Stimulated activated CD8-positive, alpha-beta memory T cell treated with anti-CD3 and anti-CD28 coated beads, Interleukin-7, amount 100 ng/mL, for 48 hours (primary cell): ENCODE measurements around the gene CPNE7.
"Not testable (repeated sequence)": the region's sequence is repeated elsewhere in the genome, so short reads cannot be mapped to it uniquely, and the experiment has no call there.

Source experiments
- DNase-seq, 2 donors: peaks; one replicate each; pipeline ENCODE4 v3.0.0-alpha.2; 2020; ENCODE audit warnings: low read depth in 1 of 2; ENCODE audit errors: extremely low read depth in 1 of 2

Gene CPNE7

GRCh38 chr16:89582614-89583196, 7.1 kb downstream of the CPNE7 start:
- DNase-seq, result no peak

- no peak for DNase-seq
Observed at GRCh38 chr16:89583197-89583894, 7.8 kb downstream of the CPNE7 start.

GRCh38 chr16:89583895-89584644, 8.5 kb downstream of the CPNE7 start:
- no peak for DNase-seq

- DNase-seq, result no peak
Observed at GRCh38 chr16:89584768-89585549, 9.4 kb downstream of the CPNE7 start.

GRCh38 chr16:89586218-89586617, 10.7 kb downstream of the CPNE7 start:
- DNase-seq, result no peak

GRCh38 chr16:89586853-89587252, 11.3 kb downstream of the CPNE7 start:
- DNase-seq, result no peak

- not testable (repeated sequence) for DNase-seq
Observed at GRCh38 chr16:89587676-89588075, 12.1 kb downstream of the CPNE7 start.

GRCh38 chr16:89588413-89589109, 13.0 kb downstream of the CPNE7 start:
- no peak for DNase-seq

- DNase-seq, result no peak
Observed at GRCh38 chr16:89589241-89589926, 13.8 kb downstream of the CPNE7 start.

- DNase-seq, result no peak
Observed at GRCh38 chr16:89593841-89594240, 18.3 kb downstream of the CPNE7 start.

- DNase-seq, result no peak
Observed at GRCh38 chr16:89595330-89596060, 19.9 kb downstream of the CPNE7 start.

- DNase-seq, result no peak
Observed at GRCh38 chr16:89596061-89596689, 20.6 kb downstream of the CPNE7 start.

- no peak for DNase-seq
Observed at GRCh38 chr16:89596957-89597649, 21.5 kb downstream of the CPNE7 start.

GRCh38 chr16:89598199-89598598, 22.6 kb downstream of the CPNE7 start:
- DNase-seq, result no peak

- DNase-seq, result peak in 1 of 2 donors; percentile 29
Observed at GRCh38 chr16:89599451-89599858, 23.9 kb downstream of the CPNE7 start.

GRCh38 chr16:89599902-89600301, 24.3 kb downstream of the CPNE7 start:
- DNase-seq, result no peak

- no peak for DNase-seq
Observed at GRCh38 chr16:89600427-89600826, 24.9 kb downstream of the CPNE7 start.

GRCh38 chr16:89600956-89601355, 25.4 kb downstream of the CPNE7 start:
- no peak for DNase-seq
